HG02678 (cell line): ENCODE data around the gene SETMAR.
"Not testable (repeated sequence)": the region's sequence is repeated elsewhere in the genome, so short reads cannot be mapped to it uniquely, and the experiment has no call there.

Experiments used
- ATAC-seq: cut with Tn5 transposase; IDR thresholded peaks from one replicate; pipeline ENCODE4 v1.9.1; 2021; ENCODE audit warnings: mild to moderate bottlenecking, moderate library complexity; ENCODE audit not compliant: unreplicated experiment

The SETMAR gene

GRCh38 chr3:4313606-4314293 is 10.6 kb downstream of the SETMAR start:
- no peak for ATAC-seq

DNA sequence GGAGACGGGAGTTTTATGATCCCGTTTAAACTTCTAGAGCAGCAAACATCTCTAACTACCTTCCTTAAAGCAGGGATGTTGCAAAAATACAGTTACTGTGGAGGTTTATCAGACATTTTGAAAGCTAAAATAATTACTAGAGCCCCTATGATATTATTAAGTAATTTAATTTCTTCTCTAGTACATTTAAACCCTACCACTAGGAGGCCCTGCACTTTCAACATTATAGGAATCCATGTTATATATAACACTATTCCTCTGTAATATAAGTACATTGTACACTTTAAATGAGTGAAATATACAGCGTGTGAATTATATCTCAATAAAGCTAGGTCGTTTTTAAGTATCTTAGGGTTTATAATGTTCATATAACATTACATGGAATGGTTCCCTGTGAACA is 11.5 kb downstream of the SETMAR start:
- no peak for ATAC-seq

DNA sequence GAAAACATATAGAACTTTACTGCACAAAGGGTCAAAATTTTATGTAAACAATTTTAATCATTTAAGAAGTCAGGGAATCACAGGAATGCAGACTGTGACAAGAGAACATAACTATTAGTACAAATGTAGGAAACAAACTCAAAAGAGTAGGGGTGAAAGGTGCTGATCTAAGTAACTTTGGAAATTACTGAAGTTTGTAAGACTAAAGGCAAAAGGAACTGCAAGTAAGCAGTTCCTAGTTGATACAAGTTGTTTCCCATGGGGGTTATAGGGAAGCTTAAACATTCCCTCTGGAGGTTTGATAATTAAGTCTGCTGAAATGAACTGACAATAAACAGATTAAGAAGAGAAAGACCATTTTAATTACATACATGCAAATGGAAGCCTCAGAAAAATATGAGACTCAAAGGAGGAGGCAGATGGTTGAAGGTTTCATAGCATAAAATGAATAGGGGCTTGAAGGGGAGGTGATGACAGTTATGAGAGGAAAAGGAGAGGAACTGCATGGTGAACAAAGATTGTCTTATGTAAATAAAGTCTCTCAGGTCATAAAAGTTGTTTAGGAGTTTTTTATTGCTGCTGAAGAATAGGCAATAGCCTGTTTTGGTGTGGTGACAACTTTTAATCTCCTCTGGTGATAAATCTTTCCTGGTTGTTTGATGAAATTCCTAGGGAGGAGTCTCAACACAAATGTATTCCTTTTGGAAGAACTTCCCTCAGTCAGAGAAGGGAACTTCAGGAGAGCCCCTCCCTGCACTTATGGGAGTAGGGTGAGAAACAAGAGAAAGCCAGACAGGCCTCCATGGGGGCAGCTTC is 17.1 kb downstream of the SETMAR start:
- ATAC-seq = no peak

DNA sequence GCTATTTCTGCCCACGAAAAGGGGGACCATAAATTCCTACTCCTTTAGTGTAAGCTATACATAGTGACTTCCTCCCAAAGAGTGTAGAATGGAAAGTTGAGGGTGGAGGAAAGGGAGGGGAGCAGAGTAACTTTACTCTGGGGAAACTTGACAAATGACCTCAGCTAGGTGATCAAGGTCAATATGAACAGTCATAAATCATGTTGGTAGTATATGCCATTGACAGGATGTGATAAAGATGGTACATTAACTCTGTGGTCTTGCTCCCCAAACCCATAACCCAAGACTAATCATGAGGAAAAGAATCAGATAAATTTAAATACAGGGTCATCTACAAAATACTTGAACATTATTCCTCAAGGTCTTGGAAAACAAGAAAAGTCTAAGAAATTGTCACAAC is 18.6 kb downstream of the SETMAR start:
- ATAC-seq = no peak

- no peak for ATAC-seq
These were observed 19.5 kb downstream of the SETMAR start for GRCh38 chr3:4322635-4323034.

- ATAC-seq = no peak
These were observed 20.3 kb downstream of the SETMAR start for GRCh38 chr3:4323246-4324027.

DNA sequence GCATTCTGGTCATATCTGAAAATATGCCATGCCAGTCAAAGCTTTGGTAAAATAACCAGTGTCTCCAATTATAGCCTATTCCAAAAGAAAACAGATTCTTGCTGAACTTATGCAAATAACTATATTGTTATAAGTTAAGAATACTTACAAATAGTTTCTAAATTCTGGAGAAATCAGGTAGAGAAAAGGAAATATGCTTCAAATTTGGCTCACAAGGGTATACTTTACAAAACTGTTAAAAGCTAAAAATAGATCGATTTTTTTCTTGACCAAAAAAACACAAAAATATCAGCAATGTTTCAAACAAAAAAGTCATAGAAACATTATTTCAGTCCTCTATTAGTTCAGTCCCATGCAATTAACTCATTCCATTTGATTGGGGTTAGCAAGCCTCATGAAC is 23.7 kb downstream of the SETMAR start:
- no peak for ATAC-seq

GRCh38 chr3:4329806-4330205 is 26.6 kb downstream of the SETMAR start:
- ATAC-seq = not testable (repeated sequence)

DNA sequence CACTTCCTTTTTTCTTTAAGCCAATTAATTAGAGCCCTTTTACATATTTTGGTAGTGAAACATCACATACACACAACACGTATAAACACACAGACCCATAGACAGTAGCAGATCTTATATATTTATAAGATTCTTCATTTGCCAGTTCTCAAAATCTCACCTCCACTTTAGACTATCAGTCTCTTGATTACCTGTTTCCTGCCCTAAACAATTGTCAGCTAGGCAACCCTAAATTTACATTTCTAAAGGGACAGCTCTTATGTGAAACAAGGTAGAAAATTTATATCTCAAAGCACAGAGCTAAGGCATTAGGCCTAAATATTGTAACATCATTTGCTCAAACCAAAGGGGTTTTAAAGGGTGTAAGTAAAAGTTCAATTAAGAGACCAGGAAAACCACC is 28.9 kb downstream of the SETMAR start:
- no peak for ATAC-seq

GRCh38 chr3:4332574-4332973 is 29.4 kb downstream of the SETMAR start:
- no peak for ATAC-seq

- no peak for ATAC-seq
These were observed 29.8 kb downstream of the SETMAR start for GRCh38 chr3:4332991-4333390.

- ATAC-seq = no peak
These were observed 31.4 kb downstream of the SETMAR start for GRCh38 chr3:4334548-4334947.

GRCh38 chr3:4335840-4336562 is 32.8 kb downstream of the SETMAR start:
- ATAC-seq = no peak

- no peak for ATAC-seq
These were observed 33.8 kb downstream of the SETMAR start for GRCh38 chr3:4336850-4337546.

- ATAC-seq = no peak
These were observed 35.6 kb downstream of the SETMAR start for GRCh38 chr3:4338751-4339150.

GRCh38 chr3:4340077-4340410 is 36.9 kb downstream of the SETMAR start:
- ATAC-seq = no peak

DNA sequence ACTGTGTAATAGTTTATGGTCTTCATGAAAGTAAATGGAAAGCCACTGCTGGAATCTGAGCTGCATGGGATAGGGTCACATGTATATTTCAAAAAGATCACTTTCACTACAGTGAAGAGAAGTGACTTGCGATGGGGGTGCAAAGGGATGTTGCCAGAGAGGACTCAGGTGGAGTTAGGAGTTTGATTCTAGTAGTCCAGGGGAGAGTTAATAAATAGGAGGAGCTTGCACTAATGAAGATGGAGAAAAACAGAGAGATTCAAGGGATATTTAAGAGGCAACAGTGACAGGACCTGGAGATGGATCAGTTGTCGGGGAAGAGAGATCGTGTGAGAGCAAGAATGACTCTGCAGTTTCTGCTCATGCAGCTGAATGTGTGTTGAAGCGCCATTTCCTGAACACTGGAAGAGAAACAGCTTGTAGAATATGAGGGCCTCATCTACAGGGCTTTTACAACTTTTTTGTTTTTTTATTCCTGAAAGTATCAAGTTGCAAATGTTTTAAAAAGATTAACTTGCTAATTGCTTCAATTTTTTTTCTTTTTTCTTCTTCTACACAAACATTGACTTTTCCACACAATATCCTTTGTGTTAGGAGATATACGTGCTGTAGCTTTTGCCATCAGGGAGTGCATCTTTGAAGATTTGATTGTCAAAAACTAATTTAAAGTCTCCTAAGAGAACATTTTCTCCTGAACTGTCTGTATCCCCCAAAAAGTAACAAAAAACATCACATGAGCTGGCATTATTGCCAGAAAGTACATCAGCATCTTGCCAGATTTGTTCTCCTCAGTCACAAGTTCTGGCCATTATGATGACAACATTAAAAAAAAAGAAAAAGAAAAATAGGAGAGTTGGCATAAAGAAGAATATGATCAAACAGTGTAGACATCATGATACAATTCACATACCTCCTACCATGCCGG is 37.5 kb downstream of the SETMAR start:
- no peak for ATAC-seq

DNA sequence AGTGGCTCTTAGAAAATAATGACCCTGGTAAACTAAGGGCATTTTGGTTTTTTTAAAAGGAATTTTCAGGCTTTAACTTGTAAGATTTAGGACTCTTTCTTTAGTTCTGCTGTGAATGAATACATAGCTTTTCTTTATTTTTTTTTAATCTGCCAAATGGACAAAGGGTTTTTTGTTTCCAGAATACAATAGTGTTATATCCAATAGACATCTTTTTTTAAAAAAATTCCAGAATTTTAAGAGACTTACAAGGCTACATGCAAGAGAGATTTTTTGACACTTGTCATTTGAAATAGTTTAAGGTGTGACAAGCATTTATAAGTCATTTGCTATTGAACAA is 38.1 kb downstream of the SETMAR start:
- no peak for ATAC-seq

DNA sequence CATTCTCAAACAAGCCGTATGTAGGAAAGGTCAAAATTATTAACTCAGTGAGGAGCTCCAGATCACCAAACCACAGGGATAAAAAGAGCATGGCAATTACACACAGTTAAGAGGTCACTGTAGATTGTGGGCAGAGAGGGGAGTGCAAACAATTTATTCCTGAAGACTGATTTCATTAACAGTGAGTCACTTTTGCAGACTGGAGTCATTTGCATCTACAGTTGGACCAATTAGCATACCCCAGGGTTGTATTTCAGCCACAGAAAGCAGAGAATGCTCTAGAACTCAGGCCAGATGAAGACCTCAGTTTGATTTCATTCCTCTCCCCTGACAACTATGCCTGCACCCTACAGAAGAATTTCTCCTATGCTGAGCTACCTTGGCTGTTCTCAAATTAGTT is 40.1 kb downstream of the SETMAR start:
- ATAC-seq = no peak

DNA sequence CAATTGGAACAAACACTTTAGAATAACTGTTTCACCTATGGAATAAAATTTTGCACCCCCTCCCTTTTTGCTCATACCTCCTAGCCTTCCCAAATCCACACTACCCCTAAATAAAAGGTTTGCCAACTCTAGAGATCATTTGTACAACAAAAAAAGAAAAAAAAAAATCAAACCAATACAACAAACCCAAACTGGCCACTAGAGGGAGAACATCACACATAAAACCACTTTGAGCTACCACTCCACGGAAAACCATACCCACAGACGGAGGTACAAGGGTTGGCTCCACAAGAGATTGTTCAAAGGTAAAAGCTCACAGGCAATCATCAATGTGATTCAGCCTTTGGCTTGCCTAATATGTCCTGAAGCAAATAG is 47.6 kb downstream of the SETMAR start:
- ATAC-seq = peak; percentile 89
